GM19035 (cell line): Measurements from ENCODE around the gene FGF11.

Source experiments
- ATAC-seq: cut with Tn5 transposase; IDR thresholded peaks from one replicate; pipeline ENCODE4 v1.9.1; 2021; ENCODE audit not compliant: unreplicated experiment

Gene FGF11

GRCh38 chr17:7408252-7408727, 31.0 kb upstream of the FGF11 start:
- ATAC-seq, result no peak

- ATAC-seq, result no peak
Observed at GRCh38 chr17:7408863-7409262, 30.4 kb upstream of the FGF11 start.

GRCh38 chr17:7409716-7410115, 29.6 kb upstream of the FGF11 start:
- ATAC-seq, result no peak

GRCh38 chr17:7410634-7411426, 28.5 kb upstream of the FGF11 start:
- ATAC-seq, result no peak

GRCh38 chr17:7411427-7411750, 27.9 kb upstream of the FGF11 start:
- ATAC-seq, result no peak

- ATAC-seq, result no peak
Observed at GRCh38 chr17:7413346-7413985, 25.8 kb upstream of the FGF11 start.

- ATAC-seq, result no peak
Observed at GRCh38 chr17:7414837-7415236, 24.5 kb upstream of the FGF11 start.

- no peak for ATAC-seq
Observed at GRCh38 chr17:7415784-7416183, 23.5 kb upstream of the FGF11 start.

- no peak for ATAC-seq
Observed at GRCh38 chr17:7416323-7416722, 23.0 kb upstream of the FGF11 start.

GRCh38 chr17:7417056-7417655, 22.2 kb upstream of the FGF11 start:
- ATAC-seq, result no peak

- no peak for ATAC-seq
Observed at GRCh38 chr17:7418472-7419152, 20.7 kb upstream of the FGF11 start.

- no peak for ATAC-seq
Observed at GRCh38 chr17:7419819-7420610, 19.3 kb upstream of the FGF11 start, which contains the start of gene SPEM1. Gene SPEM1 (plus strand): TSS chr17:7420324. CDS start chr17:7420385, 61 bp downstream.

GRCh38 chr17:7421186-7421585, 18.1 kb upstream of the FGF11 start:
- no peak for ATAC-seq

- no peak for ATAC-seq
Observed at GRCh38 chr17:7423679-7424078, 15.6 kb upstream of the FGF11 start.

- ATAC-seq, result no peak
Observed at GRCh38 chr17:7425316-7425715, 14.0 kb upstream of the FGF11 start, which contains the start of gene SPEM2. Gene SPEM2 (plus strand): TSS chr17:7425616. CDS start chr17:7425689, 73 bp downstream.

GRCh38 chr17:7425756-7426155, 13.6 kb upstream of the FGF11 start:
- ATAC-seq, result no peak

GRCh38 chr17:7426203-7426863, 13.0 kb upstream of the FGF11 start:
- ATAC-seq, result no peak

- ATAC-seq, result no peak
Observed at GRCh38 chr17:7426896-7427489, 12.3 kb upstream of the FGF11 start.

- no peak for ATAC-seq
Observed at GRCh38 chr17:7427549-7427948, 11.8 kb upstream of the FGF11 start.

- ATAC-seq, result no peak
Observed at GRCh38 chr17:7428557-7428956, 10.8 kb upstream of the FGF11 start, which contains the start of gene SPEM3. Gene SPEM3 (plus strand): TSS chr17:7428857. CDS start chr17:7428903, 46 bp downstream.
